GM19463 (cell line): ENCODE data around the gene FMN2.
"Not testable (repeated sequence)": the region's sequence is repeated elsewhere in the genome, so short reads cannot be mapped to it uniquely, and the experiment has no call there.

Source experiments
- ATAC-seq: cut with Tn5 transposase; IDR thresholded peaks from one replicate; pipeline ENCODE4 v1.9.1; 2021; ENCODE audit warnings: mild to moderate bottlenecking, moderate library complexity; ENCODE audit not compliant: unreplicated experiment

The FMN2 gene

GRCh38 chr1:240134596-240134995 lies 42.9 kb downstream of the FMN2 start:
- no peak for ATAC-seq

- ATAC-seq, result no peak
Observed at GRCh38 chr1:240136402-240136801, 44.7 kb downstream of the FMN2 start.

GRCh38 chr1:240138867-240139266 lies 47.2 kb downstream of the FMN2 start:
- no peak for ATAC-seq

GRCh38 chr1:240139511-240139910 lies 47.8 kb downstream of the FMN2 start:
- ATAC-seq, result no peak

- no peak for ATAC-seq
Observed at GRCh38 chr1:240145120-240145519, 53.4 kb downstream of the FMN2 start.

- no peak for ATAC-seq
Observed at GRCh38 chr1:240148333-240148732, 56.6 kb downstream of the FMN2 start.

DNA sequence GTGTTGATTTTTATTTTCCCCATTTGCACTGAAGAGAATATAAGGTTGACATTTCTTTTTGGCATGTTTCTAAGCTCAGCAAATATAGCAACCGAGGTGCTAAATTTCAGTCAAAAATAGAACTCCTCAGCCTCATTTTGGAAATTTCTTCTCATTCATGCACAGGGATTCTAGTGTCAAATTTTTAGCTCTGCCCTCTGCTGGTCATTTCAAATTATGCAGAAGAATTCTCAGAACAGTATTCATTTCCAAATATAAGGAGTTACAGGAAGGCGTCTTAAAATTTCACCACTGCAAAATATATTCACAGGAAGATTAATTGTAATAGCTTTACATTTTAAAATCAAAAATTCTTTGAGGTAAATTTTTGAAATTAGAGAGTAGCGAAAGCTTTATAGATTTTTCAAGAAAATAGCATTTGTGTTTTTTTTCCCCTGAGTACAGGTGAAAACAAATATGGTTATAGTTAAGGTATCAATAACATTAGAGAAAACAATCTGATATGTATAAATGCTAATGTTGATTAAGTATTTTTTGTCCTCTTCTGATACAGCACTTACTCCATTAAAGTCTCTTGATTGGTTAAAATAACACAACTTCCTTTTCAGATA lies 57.9 kb downstream of the FMN2 start:
- ATAC-seq, result no peak

DNA sequence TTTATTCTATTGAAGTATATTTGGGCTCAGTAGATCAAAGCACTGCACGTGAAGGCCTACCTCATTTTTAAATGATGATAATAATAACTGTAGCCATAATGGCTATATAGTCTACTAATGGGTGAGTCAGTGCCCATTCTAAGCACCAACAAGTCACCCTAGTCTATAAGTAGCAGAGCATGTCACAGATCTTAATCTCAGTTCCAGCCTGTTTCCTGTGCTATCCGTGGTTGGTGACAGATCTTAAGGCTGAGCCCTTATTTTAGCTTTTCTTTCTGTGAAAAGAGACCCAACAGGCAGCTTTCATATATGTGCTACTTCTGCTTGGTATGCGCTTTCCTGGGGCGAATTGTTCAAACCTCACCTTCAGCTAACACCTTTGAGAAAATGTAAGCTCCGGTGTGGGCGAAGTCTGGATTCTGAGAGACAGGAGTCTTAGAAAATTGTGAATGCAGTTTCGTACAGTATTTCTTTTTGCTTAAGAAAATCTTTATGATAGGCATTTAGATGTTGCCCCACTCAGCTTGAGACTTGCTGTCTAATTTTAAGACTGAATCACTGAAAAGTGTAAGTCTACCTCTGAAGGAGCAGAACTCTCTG lies 59.6 kb downstream of the FMN2 start:
- no peak for ATAC-seq

GRCh38 chr1:240152611-240153297 lies 61.1 kb downstream of the FMN2 start:
- ATAC-seq, result no peak

- no peak for ATAC-seq
Observed at GRCh38 chr1:240155605-240156004, 63.9 kb downstream of the FMN2 start.

DNA sequence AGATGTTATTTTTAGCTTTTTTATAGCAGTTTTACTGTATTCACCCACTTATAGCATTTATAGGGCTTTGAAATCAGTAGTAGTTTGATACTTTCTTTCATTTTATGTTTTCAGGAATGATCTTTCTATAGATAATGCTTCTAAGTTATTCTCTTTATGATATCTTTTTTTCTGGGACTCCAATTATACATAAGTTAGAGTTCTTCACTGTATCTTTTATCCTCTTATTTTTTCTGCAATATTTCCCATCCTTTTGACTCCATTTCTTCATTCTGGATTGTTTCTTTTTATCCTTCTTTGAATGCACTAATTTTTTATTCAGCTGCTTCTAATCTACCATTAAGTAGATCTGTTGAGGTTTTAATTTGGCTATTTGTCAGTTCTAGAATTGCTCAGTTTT lies 73.1 kb downstream of the FMN2 start:
- ATAC-seq, result no peak

DNA sequence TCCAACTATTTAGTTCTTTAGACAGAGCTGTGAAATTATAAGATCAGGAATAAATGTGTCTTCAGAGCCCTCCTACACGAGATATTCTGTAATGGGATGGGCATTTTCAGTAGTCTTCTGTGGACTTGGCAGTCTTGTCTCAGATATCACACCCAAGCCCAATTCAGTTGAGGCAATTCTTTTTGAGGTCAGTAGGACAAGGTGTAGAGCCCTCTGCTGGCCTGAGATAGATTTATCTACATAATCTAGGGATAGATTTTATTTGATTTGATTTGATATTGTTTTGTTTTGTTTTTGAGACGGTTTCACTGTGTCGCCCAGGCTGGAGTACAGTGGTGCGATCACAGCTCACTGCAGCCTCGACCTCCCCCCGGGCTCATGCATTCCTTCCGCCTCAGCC lies 77.5 kb downstream of the FMN2 start:
- no peak for ATAC-seq

DNA sequence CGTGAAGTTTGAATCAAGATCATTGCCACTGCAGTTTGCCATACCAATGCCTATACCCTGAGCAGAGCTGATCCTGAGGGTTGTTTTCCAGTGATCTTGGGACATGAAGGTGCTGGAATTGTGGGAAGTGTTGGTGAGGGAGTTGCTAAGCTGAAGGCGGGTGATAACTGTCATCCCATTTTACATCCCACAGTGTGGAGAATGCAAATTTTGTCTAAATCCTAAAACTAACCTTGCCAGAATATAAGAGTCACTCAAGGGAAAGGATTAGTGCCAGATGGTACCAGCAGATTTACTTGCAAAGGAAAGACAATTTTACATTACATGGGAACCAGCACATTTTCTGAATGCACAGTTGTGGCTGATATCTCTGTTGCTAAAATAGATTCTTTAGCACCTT lies 78.6 kb downstream of the FMN2 start:
- no peak for ATAC-seq

GRCh38 chr1:240170806-240171205 lies 79.1 kb downstream of the FMN2 start:
- no peak for ATAC-seq

DNA sequence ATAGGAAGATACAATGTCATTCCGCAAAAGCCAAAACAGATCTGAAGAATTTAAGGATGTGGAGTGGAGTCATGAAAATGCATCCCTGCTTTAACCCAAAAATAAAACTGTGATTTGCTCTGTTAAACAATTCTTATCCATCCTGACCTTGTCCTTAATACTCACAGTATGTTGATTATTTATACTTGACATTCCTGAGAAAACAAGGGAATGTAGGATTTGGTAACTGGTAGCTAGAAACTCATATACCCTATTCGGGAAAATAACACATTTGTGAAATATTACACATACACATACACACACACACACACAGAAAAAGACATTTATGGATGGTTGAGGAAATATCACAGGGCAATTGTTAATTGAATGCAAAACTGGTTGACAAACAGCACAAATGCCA lies 80.2 kb downstream of the FMN2 start:
- no peak for ATAC-seq

- no peak for ATAC-seq
Observed at GRCh38 chr1:240173836-240174235, 82.2 kb downstream of the FMN2 start.

- ATAC-seq, result no peak
Observed at GRCh38 chr1:240174734-240175133, 83.1 kb downstream of the FMN2 start.

DNA sequence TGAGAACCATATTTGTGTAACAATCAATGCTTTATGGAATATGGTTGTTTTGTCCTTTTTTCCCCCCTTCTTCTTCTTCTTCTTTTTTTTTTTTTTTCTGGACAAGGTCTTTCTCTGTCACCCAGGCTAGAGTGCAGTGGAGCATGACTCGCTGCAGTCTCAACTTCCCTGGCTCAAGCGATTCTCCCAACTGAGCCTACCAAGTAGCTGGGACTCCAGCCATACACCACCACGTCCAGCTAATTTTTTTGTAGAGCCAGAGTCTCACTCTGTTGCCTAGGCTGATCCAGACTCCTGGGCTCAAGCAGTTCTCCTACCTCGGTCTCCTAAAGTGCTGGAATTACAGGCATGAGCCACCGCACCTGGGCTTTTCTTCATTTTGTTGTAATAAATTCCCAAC lies 86.7 kb downstream of the FMN2 start:
- ATAC-seq, result no peak

- ATAC-seq, result not testable (repeated sequence)
Observed at GRCh38 chr1:240184682-240185081, 93.0 kb downstream of the FMN2 start.

DNA sequence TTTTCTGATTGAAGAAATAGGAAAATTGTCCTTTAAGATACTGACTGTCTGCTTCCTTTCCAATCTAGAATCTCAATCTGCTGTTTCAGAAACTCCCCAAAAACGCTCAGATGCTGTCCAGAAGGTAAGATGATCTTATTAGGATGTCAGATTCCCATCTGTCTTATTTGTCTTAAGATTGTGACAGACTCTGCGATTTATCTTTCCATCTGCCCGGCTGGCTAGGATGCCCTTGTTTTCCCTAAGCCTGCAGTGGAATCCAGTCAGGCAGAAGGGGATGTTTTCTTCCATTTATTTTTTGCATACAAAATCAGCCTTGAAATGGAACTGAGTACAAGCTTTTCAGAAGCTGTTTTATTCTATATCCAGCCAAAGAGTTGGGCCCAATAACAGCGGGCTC lies 96.5 kb downstream of the FMN2 start:
- no peak for ATAC-seq

- peak; percentile 68 for ATAC-seq
Observed at GRCh38 chr1:240189386-240189989, 97.8 kb downstream of the FMN2 start.

GRCh38 chr1:240190881-240191401 lies 99.3 kb downstream of the FMN2 start:
- ATAC-seq, result no peak
